Esophagus muscularis mucosa (tissue), 4 donors: ENCODE data around the gene HYAL4.

Experiments
- EP300 ChIP-seq: sonication (generic); formaldehyde crosslinking; IDR thresholded peaks from one replicate; pipeline ENCODE4 v1.6.1; 2017; ENCODE audit warnings: antibody characterized with exemption
- POLR2AphosphoS5 ChIP-seq, 2 donors: sonication (generic); formaldehyde crosslinking; IDR thresholded peaks; one replicate each; pipeline ENCODE4 v1.6.1; 2017; ENCODE audit warnings: antibody characterized with exemption in 2 of 2
- TF ChIP-seq, protein P1 (sequence below), 3 experiments: fragments of 200-600 bp in 2 of 3; fragments of 450-650 bp in 1 of 3; sonication (generic) in 2 of 3; IDR thresholded peaks; one replicate each; pipeline ENCODE4 v1.5.1; 2017 to 2019; ENCODE audit warnings: antibody characterized with exemption in 3 of 3, mild to moderate bottlenecking in 2 of 3, moderate library complexity in 1 of 3

DNA sequence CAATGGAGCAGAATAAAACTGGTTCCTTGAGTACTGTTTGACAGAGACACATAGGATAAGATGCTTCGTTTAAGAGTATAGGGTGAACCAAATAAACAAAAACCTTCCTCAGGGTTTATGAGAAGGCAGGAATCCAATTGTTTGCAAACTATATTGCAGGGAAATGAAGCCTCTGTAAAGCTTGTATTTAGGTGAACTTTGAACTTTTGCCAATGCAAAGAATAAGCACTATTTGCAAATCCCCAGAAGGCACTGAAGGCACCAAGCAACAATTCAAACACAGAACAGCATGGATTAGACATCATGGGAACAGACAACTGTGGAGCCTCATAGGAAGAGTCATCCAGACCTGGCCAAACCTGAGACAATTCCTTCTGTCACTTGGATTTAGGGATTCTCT is 49.1 kb upstream of the HYAL4 start:
- TF ChIP-seq EP300: no peak
- TF ChIP-seq, protein P1, sequence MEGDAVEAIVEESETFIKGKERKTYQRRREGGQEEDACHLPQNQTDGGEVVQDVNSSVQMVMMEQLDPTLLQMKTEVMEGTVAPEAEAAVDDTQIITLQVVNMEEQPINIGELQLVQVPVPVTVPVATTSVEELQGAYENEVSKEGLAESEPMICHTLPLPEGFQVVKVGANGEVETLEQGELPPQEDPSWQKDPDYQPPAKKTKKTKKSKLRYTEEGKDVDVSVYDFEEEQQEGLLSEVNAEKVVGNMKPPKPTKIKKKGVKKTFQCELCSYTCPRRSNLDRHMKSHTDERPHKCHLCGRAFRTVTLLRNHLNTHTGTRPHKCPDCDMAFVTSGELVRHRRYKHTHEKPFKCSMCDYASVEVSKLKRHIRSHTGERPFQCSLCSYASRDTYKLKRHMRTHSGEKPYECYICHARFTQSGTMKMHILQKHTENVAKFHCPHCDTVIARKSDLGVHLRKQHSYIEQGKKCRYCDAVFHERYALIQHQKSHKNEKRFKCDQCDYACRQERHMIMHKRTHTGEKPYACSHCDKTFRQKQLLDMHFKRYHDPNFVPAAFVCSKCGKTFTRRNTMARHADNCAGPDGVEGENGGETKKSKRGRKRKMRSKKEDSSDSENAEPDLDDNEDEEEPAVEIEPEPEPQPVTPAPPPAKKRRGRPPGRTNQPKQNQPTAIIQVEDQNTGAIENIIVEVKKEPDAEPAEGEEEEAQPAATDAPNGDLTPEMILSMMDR (IDR thresholded peaks at IDR 0.05): no peak
- no peak for TF ChIP-seq POLR2AphosphoS5 (IDR thresholded peaks at IDR 0.05)
